T-helper 2 cell treated with Interferon-gamma antibody and Interleukin-4, amounts not matched to agents 5 μg/mL and 100 μg/mL, for 36 hours (primary cell): ENCODE measurements around the gene TMEFF1.

Experiments
- DNase-seq: peaks from one replicate; pipeline ENCODE4 v3.0.0; 2021; ENCODE audit warnings: low spot score
- H3K27ac Mint-ChIP-seq: one replicate; pipeline ENCODE4 v1.8.0; 2021; ENCODE audit warnings: mild to moderate bottlenecking, mixed read lengths
- H3K27me3 Mint-ChIP-seq: one replicate; pipeline ENCODE4 v1.8.0; 2021; ENCODE audit warnings: low read depth, mixed read lengths
- H3K36me3 Mint-ChIP-seq: one replicate; pipeline ENCODE4 v1.8.0; 2021; ENCODE audit warnings: low read depth, mixed read lengths
- H3K4me1 Mint-ChIP-seq: one replicate; pipeline ENCODE4 v1.8.0; 2021; ENCODE audit warnings: low read depth, mixed read lengths
- H3K4me3 Mint-ChIP-seq: one replicate; pipeline ENCODE4 v1.8.0; 2022; ENCODE audit warnings: mild to moderate bottlenecking, moderate library complexity, mixed read lengths
- H3K9me3 Mint-ChIP-seq: one replicate; pipeline ENCODE4 v1.8.0; 2021; ENCODE audit warnings: mixed read lengths

Gene TMEFF1

DNA sequence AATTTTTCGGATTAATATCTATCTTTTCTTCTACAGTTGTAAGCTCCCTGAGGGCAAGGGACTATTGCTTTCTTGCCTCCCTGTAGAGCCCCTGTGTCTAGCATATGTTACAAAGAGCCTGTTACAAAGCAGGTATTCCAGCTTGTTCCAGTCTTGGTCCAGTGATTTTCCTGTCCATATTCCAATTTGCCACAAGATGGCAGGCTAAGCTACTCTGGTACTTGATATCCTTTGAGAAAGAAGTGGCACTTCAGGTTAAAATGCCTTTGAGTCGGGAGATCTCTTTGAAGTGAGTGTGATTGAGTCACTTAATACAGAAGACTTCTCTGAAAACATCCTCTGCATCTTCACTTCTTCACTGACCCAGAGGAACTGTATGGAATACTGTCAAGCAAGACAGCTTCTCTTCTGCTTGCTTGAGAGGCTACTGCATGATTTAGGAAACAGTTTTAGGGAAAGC lies 129.4 kb downstream of the TMEFF1 start:
- no peak overlapping the region for H3K27ac Mint-ChIP-seq
- H3K36me3 Mint-ChIP-seq: no peaks in the 10 kb centered on the region
- no peaks in the 10 kb centered on the region for H3K9me3 Mint-ChIP-seq
- H3K4me1 Mint-ChIP-seq: peaks cover 11% of the 10 kb centered on the region
- peaks cover 7% of the 10 kb centered on the region for H3K27me3 Mint-ChIP-seq
- H3K4me3 Mint-ChIP-seq: no peak overlapping the region
- DNase-seq: no peak

DNA sequence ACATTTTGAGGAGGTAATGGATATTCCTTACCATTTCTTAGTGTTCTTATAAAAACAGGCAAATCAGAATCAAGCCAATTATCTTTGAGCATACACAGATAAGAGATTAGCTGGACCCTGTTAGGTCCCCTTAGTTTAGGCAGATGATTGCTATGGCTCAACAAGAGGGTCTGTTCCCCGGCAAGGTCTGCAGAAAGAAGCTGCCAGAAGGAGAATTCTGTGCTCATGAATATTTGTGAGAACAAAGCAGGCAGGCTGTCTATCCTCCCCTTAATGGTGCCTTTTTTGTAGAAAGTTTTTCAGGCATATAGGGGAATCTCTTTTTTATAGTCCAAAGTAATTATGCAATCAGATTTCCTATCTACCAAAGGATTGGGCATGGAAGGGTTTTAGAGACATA lies 132.5 kb downstream of the TMEFF1 start:
- Mint-ChIP-seq H3K9me3 (no peaks in the 10 kb centered on the region), H3K27me3 (no peaks in the 10 kb centered on the region), H3K36me3 (no peaks in the 10 kb centered on the region), H3K4me3 (no peak overlapping the region), H3K27ac (no peak overlapping the region), H3K4me1 (peaks cover 2% of the 10 kb centered on the region)
- DNase-seq: no peak

GRCh38 chr9:100619194-100619593 lies 146.2 kb downstream of the TMEFF1 start:
- Mint-ChIP-seq H3K9me3 (peaks cover 10% of the 10 kb centered on the region), H3K27ac (no peak overlapping the region), H3K4me1 (no peaks in the 10 kb centered on the region), H3K4me3 (no peak overlapping the region), H3K36me3 (no peaks in the 10 kb centered on the region), H3K27me3 (no peaks in the 10 kb centered on the region)
- no peak for DNase-seq

DNA sequence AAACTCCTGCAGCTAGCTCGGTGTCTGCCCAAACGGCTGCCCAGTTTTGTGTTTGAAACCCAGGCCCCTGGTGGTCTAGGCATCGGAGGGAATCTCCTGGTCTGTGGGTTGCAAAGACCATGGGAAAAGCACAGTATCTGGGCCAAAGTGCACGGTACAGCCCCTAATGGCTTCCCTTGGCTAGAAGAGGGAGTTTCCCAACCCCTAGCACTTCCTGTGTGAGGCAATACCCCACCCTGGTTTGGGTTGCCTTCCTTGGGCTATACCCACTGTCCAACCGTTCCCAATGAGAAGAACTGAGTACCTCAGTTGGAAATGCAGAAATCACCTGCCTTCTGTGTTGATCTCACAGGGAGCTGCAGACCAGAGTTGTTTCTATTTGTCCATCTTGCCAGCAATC lies 146.7 kb downstream of the TMEFF1 start:
- Mint-ChIP-seq H3K9me3 (peaks cover 10% of the 10 kb centered on the region), H3K27ac (no peak overlapping the region), H3K4me1 (no peaks in the 10 kb centered on the region), H3K36me3 (no peaks in the 10 kb centered on the region), H3K4me3 (no peak overlapping the region), H3K27me3 (no peaks in the 10 kb centered on the region)
- DNase-seq: no peak

DNA sequence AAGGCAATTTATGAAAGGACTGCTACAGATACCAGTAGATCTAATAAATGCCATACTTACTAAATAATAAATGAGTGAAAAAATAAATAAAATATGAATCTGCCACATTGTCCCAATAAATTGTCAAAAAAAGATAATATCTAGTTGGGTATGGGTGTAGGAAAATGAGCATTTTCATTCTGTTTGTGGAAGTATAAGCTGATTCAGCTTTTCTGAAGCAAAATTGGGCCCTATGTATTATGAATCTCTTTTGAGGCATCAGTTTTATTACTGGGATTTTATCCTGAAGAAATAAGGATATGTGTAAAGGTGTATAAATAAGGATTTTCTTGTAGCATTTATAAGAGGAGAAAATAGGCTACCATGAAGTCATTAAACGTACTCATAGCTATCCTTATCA lies 151.0 kb downstream of the TMEFF1 start:
- Mint-ChIP-seq H3K27me3 (no peaks in the 10 kb centered on the region), H3K36me3 (no peaks in the 10 kb centered on the region), H3K4me1 (no peaks in the 10 kb centered on the region), H3K9me3 (peaks cover 4% of the 10 kb centered on the region), H3K27ac (no peak overlapping the region), H3K4me3 (no peak overlapping the region)
- DNase-seq: no peak

DNA sequence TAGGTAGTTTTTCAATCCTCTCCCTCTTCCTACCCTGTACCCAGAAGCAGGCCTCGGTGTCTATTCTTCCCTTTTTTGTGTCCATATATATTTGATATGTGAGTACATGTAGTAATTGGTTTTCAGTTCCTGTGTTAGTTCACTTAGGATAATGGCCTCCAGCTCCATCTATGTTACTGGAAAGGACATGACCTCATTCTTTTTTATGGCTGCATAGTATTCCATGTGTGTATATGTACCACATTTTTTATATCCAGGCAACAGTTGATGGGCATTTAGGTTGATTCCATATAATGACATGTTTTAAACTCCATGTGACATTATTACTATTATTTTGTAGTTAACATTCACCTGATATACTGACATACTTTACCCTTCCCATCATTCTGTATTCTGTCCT lies 154.0 kb downstream of the TMEFF1 start:
- no peaks in the 10 kb centered on the region for H3K27me3 Mint-ChIP-seq
- no peaks in the 10 kb centered on the region for H3K36me3 Mint-ChIP-seq
- no peaks in the 10 kb centered on the region for H3K4me1 Mint-ChIP-seq
- no peak overlapping the region for H3K4me3 Mint-ChIP-seq
- H3K9me3 Mint-ChIP-seq: peaks cover 4% of the 10 kb centered on the region
- H3K27ac Mint-ChIP-seq: no peak overlapping the region
- no peak for DNase-seq
